Measurements from ENCODE around the gene ZFPM1.

ZFPM1 gene

DNA sequence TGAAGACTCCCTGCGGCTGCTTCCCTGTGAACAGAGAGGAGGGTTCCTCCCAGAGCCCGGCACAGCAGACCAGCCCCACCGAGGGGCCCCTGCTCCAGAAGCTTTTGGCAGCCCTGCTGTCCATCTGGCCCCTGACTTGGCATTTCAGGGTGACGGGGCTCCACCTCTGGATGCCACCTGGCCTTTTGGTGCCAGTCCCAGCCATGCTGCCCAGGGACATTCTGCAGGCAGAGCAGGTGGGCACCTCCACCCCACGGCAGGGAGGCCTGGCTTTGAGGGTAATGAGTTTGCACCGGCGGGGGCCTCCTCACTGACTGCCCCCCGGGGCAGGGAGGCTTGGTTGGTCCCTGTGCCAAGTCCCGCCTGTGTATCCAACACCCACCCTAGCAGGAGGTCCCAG lies 20.3 kb upstream of the ZFPM1 start:
- Histone ChIP-seq H3K18ac (ENCODE audit: low read length) (no peak overlapping the region), H3K4me2 (ENCODE audit: low read length) (no peak overlapping the region), H3K9me3 (ENCODE audit: insufficient read depth, low read depth, low read length) (peaks cover 2% of the 10 kb centered on the region), H3K79me1 (ENCODE audit: low read length) (no peaks in the 10 kb centered on the region), H3K27ac (ENCODE audit: low read depth, low read length) (no peak overlapping the region), H3K14ac (ENCODE audit: low read length) (no peak overlapping the region), H3K4me1 (ENCODE audit: control insufficient read depth in 1 of 2, insufficient read depth in 2 of 2, low read length in 2 of 2) (peaks cover 0 to 2% of the 10 kb centered on the region in 2 experiments), H3K27me3 (ENCODE audit: insufficient read depth, low read length) (peaks cover 3% of the 10 kb centered on the region), H4K12ac (ENCODE audit: low read depth, low read length) (no peak overlapping the region), H3K36me3 (ENCODE audit: control insufficient read depth in 1 of 2, insufficient read depth in 2 of 2, low read length in 2 of 2) (no peaks in the 10 kb centered on the region), H2AFZ (ENCODE audit: insufficient read depth, low read length, poor library complexity) (no peak overlapping the region), H2BK5ac (ENCODE audit: low read depth, low read length, poor library complexity) (no peak overlapping the region), H3K79me2 (ENCODE audit: control insufficient read depth, insufficient read depth, low read length, poor library complexity) (no peaks in the 10 kb centered on the region), H4K8ac (ENCODE audit: low read depth, low read length) (no peak overlapping the region), H2BK12ac (ENCODE audit: low read length) (no peak overlapping the region), H3K23ac (ENCODE audit: low read length) (no peak overlapping the region), H3K9ac (ENCODE audit: low read length) (no peak overlapping the region), H3K4me3 (ENCODE audit: low read depth, low read length) (no peak overlapping the region), H2AK5ac (ENCODE audit: low read length) (no peak overlapping the region), H3K4ac (ENCODE audit: low read depth, low read length) (no peak overlapping the region), H4K91ac (ENCODE audit: low read depth, low read length) (no peak overlapping the region), H2BK120ac (ENCODE audit: insufficient read depth, low read length, poor library complexity) (no peak overlapping the region)
- no peak for DNase-seq
- WGBS (ENCODE audit: extremely low coverage, insufficient coverage, insufficient read length), result no CpG with 5 or more reads among the region's 9 CpGs

DNA sequence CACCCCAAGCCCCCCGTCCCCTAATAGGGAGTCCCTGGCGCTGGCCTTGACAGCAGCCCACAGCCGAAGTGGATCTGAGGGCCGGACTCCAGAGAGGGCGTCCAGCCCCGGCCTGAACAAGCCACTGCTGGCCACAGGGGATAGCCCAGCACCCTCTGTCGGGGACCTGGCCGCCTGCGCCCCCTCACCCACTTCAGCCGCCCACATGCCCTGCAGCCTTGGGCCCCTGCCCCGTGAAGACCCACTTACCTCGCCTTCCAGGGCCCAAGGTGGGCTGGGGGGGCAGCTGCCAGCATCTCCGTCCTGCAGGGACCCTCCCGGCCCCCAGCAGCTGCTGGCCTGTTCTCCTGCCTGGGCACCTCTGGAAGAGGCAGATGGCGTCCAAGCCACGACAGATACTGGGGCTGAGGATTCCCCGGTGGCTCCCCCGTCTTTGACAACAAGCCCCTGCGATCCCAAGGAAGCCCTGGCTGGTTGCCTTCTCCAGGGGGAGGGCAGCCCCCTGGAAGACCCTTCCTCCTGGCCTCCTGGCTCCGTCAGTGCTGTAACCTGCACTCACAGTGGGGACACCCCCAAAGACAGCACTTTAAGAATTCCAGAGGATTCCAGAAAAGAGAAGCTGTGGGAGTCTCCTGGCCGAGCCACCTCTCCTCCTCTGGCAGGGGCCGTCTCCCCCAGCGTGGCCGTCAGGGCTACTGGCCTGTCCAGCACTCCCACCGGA lies 19.3 kb upstream of the ZFPM1 start:
- WGBS (ENCODE audit: extremely low coverage, insufficient coverage, insufficient read length), result no CpG with 5 or more reads among the region's 25 CpGs
- no peak overlapping the region for H3K4ac ChIP-seq (ENCODE audit: low read depth, low read length)
- H3K18ac ChIP-seq (ENCODE audit: low read length), result no peak overlapping the region
- H3K4me3 ChIP-seq (ENCODE audit: low read depth, low read length), result no peak overlapping the region
- peaks cover 2% of the 10 kb centered on the region for H3K9me3 ChIP-seq (ENCODE audit: insufficient read depth, low read depth, low read length)
- H4K91ac ChIP-seq (ENCODE audit: low read depth, low read length), result no peak overlapping the region
- no peaks in the 10 kb centered on the region for H3K36me3 ChIP-seq (ENCODE audit: control insufficient read depth in 1 of 2, insufficient read depth in 2 of 2, low read length in 2 of 2)
- H2BK12ac ChIP-seq (ENCODE audit: low read length), result no peak overlapping the region
- no peak overlapping the region for H4K8ac ChIP-seq (ENCODE audit: low read depth, low read length)
- H3K14ac ChIP-seq (ENCODE audit: low read length), result no peak overlapping the region
- no peaks in the 10 kb centered on the region for H3K79me1 ChIP-seq (ENCODE audit: low read length)
- no peak overlapping the region for H2BK5ac ChIP-seq (ENCODE audit: low read depth, low read length, poor library complexity)
- no peak overlapping the region for H2AK5ac ChIP-seq (ENCODE audit: low read length)
- peaks cover 3% of the 10 kb centered on the region for H3K27me3 ChIP-seq (ENCODE audit: insufficient read depth, low read length)
- no peaks in the 10 kb centered on the region for H3K79me2 ChIP-seq (ENCODE audit: control insufficient read depth, insufficient read depth, low read length, poor library complexity)
- DNase-seq, result no peak
- no peak overlapping the region for H3K27ac ChIP-seq (ENCODE audit: low read depth, low read length)
- no peak overlapping the region for H3K4me2 ChIP-seq (ENCODE audit: low read length)
- peaks cover 0 to 2% of the 10 kb centered on the region in 2 experiments for H3K4me1 ChIP-seq (ENCODE audit: control insufficient read depth in 1 of 2, insufficient read depth in 2 of 2, low read length in 2 of 2)
- no peak overlapping the region for H4K12ac ChIP-seq (ENCODE audit: low read depth, low read length)
- no peak overlapping the region for H3K23ac ChIP-seq (ENCODE audit: low read length)
- no peak overlapping the region for H3K9ac ChIP-seq (ENCODE audit: low read length)
- H2BK120ac ChIP-seq (ENCODE audit: insufficient read depth, low read length, poor library complexity), result no peak overlapping the region
- H2AFZ ChIP-seq (ENCODE audit: insufficient read depth, low read length, poor library complexity), result no peak overlapping the region

DNA sequence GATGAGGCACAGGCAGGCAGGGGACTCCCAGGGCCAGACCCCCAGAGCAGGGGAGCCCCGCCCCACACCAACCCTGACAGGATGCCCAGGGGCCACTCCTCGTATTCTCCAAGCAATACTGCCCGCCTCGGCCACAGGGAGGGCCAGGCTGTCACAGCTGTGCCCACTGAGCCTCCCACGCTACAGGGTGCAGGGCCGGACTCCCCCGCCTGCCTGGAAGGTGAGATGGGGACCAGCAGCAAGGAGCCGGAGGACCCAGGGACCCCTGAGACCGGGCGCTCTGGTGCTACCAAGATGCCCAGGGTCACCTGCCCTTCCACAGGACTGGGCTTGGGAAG lies 18.8 kb upstream of the ZFPM1 start:
- no peak for DNase-seq
- no peak overlapping the region for H2BK120ac ChIP-seq (ENCODE audit: insufficient read depth, low read length, poor library complexity)
- H3K23ac ChIP-seq (ENCODE audit: low read length), result no peak overlapping the region
- no peak overlapping the region for H2BK5ac ChIP-seq (ENCODE audit: low read depth, low read length, poor library complexity)
- H3K4me2 ChIP-seq (ENCODE audit: low read length), result no peak overlapping the region
- no peak overlapping the region for H4K91ac ChIP-seq (ENCODE audit: low read depth, low read length)
- no peak overlapping the region for H4K12ac ChIP-seq (ENCODE audit: low read depth, low read length)
- H3K27me3 ChIP-seq (ENCODE audit: insufficient read depth, low read length), result peaks cover 3% of the 10 kb centered on the region
- H3K4ac ChIP-seq (ENCODE audit: low read depth, low read length), result no peak overlapping the region
- peaks cover 0 to 2% of the 10 kb centered on the region in 2 experiments for H3K4me1 ChIP-seq (ENCODE audit: control insufficient read depth in 1 of 2, insufficient read depth in 2 of 2, low read length in 2 of 2)
- no peaks in the 10 kb centered on the region for H3K36me3 ChIP-seq (ENCODE audit: control insufficient read depth in 1 of 2, insufficient read depth in 2 of 2, low read length in 2 of 2)
- no peaks in the 10 kb centered on the region for H3K79me2 ChIP-seq (ENCODE audit: control insufficient read depth, insufficient read depth, low read length, poor library complexity)
- no peak overlapping the region for H2AFZ ChIP-seq (ENCODE audit: insufficient read depth, low read length, poor library complexity)
- no peak overlapping the region for H3K9ac ChIP-seq (ENCODE audit: low read length)
- no peak overlapping the region for H3K27ac ChIP-seq (ENCODE audit: low read depth, low read length)
- no CpG with 5 or more reads among the region's 10 CpGs for WGBS (ENCODE audit: extremely low coverage, insufficient coverage, insufficient read length)
- no peak overlapping the region for H4K8ac ChIP-seq (ENCODE audit: low read depth, low read length)
- H3K14ac ChIP-seq (ENCODE audit: low read length), result no peak overlapping the region
- peaks cover 2% of the 10 kb centered on the region for H3K9me3 ChIP-seq (ENCODE audit: insufficient read depth, low read depth, low read length)
- H2BK12ac ChIP-seq (ENCODE audit: low read length), result no peak overlapping the region
- no peak overlapping the region for H3K4me3 ChIP-seq (ENCODE audit: low read depth, low read length)
- no peak overlapping the region for H3K18ac ChIP-seq (ENCODE audit: low read length)
- H3K79me1 ChIP-seq (ENCODE audit: low read length), result no peaks in the 10 kb centered on the region
- no peak overlapping the region for H2AK5ac ChIP-seq (ENCODE audit: low read length)

DNA sequence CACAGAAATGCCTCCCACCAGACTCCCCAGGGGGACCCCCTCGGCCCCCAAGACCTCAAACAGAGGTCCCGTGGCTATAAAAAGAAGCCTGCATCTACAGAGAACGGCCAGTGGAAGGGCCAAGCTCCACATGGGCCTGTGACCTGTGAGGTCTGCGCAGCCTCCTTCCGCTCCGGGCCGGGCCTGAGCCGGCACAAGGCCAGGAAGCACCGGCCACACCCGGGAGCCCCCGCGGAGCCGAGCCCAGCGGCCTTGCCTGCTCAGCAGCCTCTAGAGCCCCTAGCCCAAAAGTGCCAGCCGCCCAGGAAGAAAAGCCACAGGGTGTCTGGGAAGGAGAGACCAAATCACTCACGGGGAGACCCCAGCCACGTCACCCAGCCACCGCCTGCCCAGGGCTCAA lies 18.3 kb upstream of the ZFPM1 start:
- H4K91ac ChIP-seq (ENCODE audit: low read depth, low read length), result no peak overlapping the region
- H3K79me2 ChIP-seq (ENCODE audit: control insufficient read depth, insufficient read depth, low read length, poor library complexity), result no peaks in the 10 kb centered on the region
- H3K14ac ChIP-seq (ENCODE audit: low read length), result no peak overlapping the region
- H3K4me2 ChIP-seq (ENCODE audit: low read length), result no peak overlapping the region
- no peak overlapping the region for H3K4me3 ChIP-seq (ENCODE audit: low read depth, low read length)
- no peak overlapping the region for H3K9ac ChIP-seq (ENCODE audit: low read length)
- H3K4me1 ChIP-seq (ENCODE audit: control insufficient read depth in 1 of 2, insufficient read depth in 2 of 2, low read length in 2 of 2), result peaks cover 0 to 2% of the 10 kb centered on the region in 2 experiments
- H2BK12ac ChIP-seq (ENCODE audit: low read length), result no peak overlapping the region
- H3K36me3 ChIP-seq (ENCODE audit: control insufficient read depth in 1 of 2, insufficient read depth in 2 of 2, low read length in 2 of 2), result no peaks in the 10 kb centered on the region
- no peak overlapping the region for H2BK120ac ChIP-seq (ENCODE audit: insufficient read depth, low read length, poor library complexity)
- no peak overlapping the region for H3K18ac ChIP-seq (ENCODE audit: low read length)
- no peak overlapping the region for H2AFZ ChIP-seq (ENCODE audit: insufficient read depth, low read length, poor library complexity)
- H4K12ac ChIP-seq (ENCODE audit: low read depth, low read length), result no peak overlapping the region
- no peak overlapping the region for H3K27ac ChIP-seq (ENCODE audit: low read depth, low read length)
- DNase-seq, result no peak
- peaks cover 2% of the 10 kb centered on the region for H3K9me3 ChIP-seq (ENCODE audit: insufficient read depth, low read depth, low read length)
- peaks cover 3% of the 10 kb centered on the region for H3K27me3 ChIP-seq (ENCODE audit: insufficient read depth, low read length)
- no CpG with 5 or more reads among the region's 18 CpGs for WGBS (ENCODE audit: extremely low coverage, insufficient coverage, insufficient read length)
- no peak overlapping the region for H3K23ac ChIP-seq (ENCODE audit: low read length)
- H2BK5ac ChIP-seq (ENCODE audit: low read depth, low read length, poor library complexity), result no peak overlapping the region
- no peak overlapping the region for H4K8ac ChIP-seq (ENCODE audit: low read depth, low read length)
- no peak overlapping the region for H2AK5ac ChIP-seq (ENCODE audit: low read length)
- H3K79me1 ChIP-seq (ENCODE audit: low read length), result no peaks in the 10 kb centered on the region
- no peak overlapping the region for H3K4ac ChIP-seq (ENCODE audit: low read depth, low read length)

Data from trophoblast cell (in vitro differentiated cells and primary cell).